Measurements from ENCODE around the gene SET. TPM values are rescaled to one million over a fixed set of nuclear protein-coding genes. Genes with fewer than 3 reads are reported as not detected.

SET gene
- total RNA-seq, 1 experiment from 2014 or later: 476 TPM

Other genes starting within 250 kb of the SET start
- 31.4 and 32.1 TPM in 2 replicates for gene ODF2, start 233.2 kb upstream of the SET start, total RNA-seq (2014; rRNA removed; shearing (Covaris generic); ENCODE audit: low replicate concordance)
- gene GLE1, start 184.5 kb upstream of the SET start, total RNA-seq (2014; rRNA removed; shearing (Covaris generic); ENCODE audit: low replicate concordance): 42.4 and 45.8 TPM in 2 replicates
- gene SPTAN1, start 136.6 kb upstream of the SET start, total RNA-seq (2014; rRNA removed; shearing (Covaris generic); ENCODE audit: low replicate concordance): 100 and 104 TPM in 2 replicates
- 188 and 218 TPM in 2 replicates for gene DYNC2I2, start 32.4 kb upstream of the SET start, total RNA-seq (2014; rRNA removed; shearing (Covaris generic); ENCODE audit: low replicate concordance)
- 9.3 and 10.9 TPM in 2 replicates for gene PKN3, start 13.3 kb downstream of the SET start, total RNA-seq (2014; rRNA removed; shearing (Covaris generic); ENCODE audit: low replicate concordance)
- gene ZDHHC12, start 34.9 kb downstream of the SET start, total RNA-seq (2014; rRNA removed; shearing (Covaris generic); ENCODE audit: low replicate concordance): 57.7 and 81.5 TPM in 2 replicates
- 4.7 and 16.5 TPM in 2 replicates for gene ZER1, start 82.7 kb downstream of the SET start, total RNA-seq (2014; rRNA removed; shearing (Covaris generic); ENCODE audit: low replicate concordance)
- gene TBC1D13, start 98.0 kb downstream of the SET start, total RNA-seq (2014; rRNA removed; shearing (Covaris generic); ENCODE audit: low replicate concordance): 2.4 and 3.9 TPM in 2 replicates
- gene ENDOG, start 129.3 kb downstream of the SET start, total RNA-seq (2014; rRNA removed; shearing (Covaris generic); ENCODE audit: low replicate concordance): 15.5 and 28.4 TPM in 2 replicates
- 25.0 and 31.7 TPM in 2 replicates for gene SPOUT1, start 140.6 kb downstream of the SET start, total RNA-seq (2014; rRNA removed; shearing (Covaris generic); ENCODE audit: low replicate concordance)
- 11.2 and 24.2 TPM in 2 replicates for gene KYAT1, start 192.7 kb downstream of the SET start, total RNA-seq (2014; rRNA removed; shearing (Covaris generic); ENCODE audit: low replicate concordance)
- gene LRRC8A, start 192.9 kb downstream of the SET start, total RNA-seq (2014; rRNA removed; shearing (Covaris generic); ENCODE audit: low replicate concordance): 16.0 and 25.9 TPM in 2 replicates
- gene PHYHD1, start 231.8 kb downstream of the SET start, total RNA-seq (2014; rRNA removed; shearing (Covaris generic); ENCODE audit: low replicate concordance): not detected in 2 replicates